ENCODE data around the gene UMODL1.

UMODL1 gene

DNA sequence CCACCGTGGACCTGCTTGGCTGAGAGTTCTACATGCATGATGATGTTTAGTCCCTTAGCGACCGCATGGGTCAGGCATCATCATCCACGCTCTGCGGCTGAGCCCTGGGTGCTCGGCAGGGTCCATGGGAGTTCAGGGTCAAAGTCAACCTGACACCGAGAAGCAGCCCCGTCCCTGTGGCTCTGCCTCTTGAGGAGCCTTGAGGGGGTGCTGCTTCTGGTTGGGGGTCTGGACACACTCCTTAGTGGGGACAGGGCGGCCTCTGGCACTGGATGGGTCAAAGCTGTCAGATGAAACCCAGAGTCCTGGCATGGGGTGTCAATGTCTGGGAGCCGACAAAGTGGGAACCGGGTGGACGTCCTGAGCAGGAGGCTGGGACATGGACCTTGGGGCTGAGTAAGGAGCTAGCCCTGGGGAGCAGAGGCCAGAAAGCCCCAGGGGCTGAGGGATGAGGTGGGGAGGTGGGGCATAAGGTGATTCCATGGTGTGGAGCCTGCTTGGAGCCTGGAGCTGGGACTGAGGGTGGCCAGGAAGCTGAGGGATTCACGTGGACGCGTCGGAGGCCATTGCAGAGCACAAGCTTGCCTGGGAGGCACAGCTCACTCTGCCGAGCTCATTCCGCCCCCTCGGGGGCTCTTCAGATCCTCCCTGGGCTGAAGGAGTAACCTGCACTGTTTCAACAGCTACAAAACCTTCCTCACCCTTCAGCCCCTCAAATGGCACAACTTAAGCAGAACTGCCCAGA lies 53.9 kb downstream of the UMODL1 start:
- Histone ChIP-seq H3K27me3 (ENCODE audit: control insufficient read depth in 1 of 2, insufficient read depth in 2 of 2, low read length in 2 of 2) (peaks cover 32 to 39% of the 10 kb centered on the region in 2 donors), H3K27ac (ENCODE audit: low read length) (no peak overlapping the region), H3K9ac (ENCODE audit: low read length in 2 of 2) (no peak overlapping the region)

DNA sequence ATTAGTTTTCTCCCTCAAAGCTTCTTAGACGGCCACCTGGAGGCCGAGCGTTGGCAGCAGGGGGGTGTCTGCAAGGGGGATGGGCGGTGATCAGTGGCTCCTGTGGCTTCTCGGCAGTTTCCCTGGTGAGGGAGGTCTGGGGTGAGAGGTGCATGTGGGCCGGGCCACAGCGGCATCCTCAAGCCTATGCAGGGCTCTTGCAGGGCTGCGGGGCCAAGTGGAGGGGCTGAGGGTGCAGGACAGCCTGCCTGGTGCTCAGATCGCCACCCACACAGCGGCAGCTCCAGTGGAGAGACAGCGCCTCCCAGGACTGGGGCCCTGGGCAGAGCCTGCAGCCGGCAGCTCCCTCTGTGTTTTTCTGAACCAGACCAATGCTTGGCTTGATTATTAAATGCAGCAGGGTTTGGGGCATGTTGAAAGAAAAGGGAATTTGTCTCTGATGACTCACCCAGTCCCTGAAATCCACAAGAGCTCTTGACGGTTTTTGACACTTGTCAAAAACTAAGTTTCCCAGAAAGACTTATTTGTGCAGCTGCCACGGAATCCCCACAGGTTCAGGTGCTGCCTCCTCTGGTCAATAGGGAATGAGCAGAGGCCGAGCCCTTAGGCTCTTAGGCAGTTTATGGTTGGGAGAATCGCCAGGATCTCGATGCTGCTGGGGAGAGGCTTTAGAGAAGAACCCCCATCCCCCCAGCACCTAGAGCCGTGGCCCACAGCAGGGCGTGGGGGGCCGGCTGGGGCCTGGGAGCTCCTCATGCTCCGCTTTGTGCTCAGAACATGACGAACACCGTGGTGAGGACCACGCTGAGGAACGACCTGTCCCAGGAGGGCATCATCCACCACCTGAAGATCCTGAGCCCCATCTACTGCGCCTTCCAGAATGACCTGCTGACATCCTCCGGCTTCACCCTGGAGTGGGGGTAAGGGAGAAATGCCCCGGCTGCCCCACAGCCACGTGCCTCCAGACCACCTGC lies 54.7 kb downstream of the UMODL1 start:
- H3K4me1 ChIP-seq (ENCODE audit: control insufficient read depth, insufficient read depth, low read length) = no peaks in the 10 kb centered on the region
- no peak overlapping the region for H3K9ac ChIP-seq (ENCODE audit: low read length in 2 of 2)
- no peak overlapping the region for H3K27ac ChIP-seq (ENCODE audit: low read length)
- H3K4me3 ChIP-seq (ENCODE audit: low read length in 2 of 2) = no peak overlapping the region
- peaks cover 32 to 33% of the 10 kb centered on the region in 2 donors for H3K27me3 ChIP-seq (ENCODE audit: control insufficient read depth in 1 of 2, insufficient read depth in 2 of 2, low read length in 2 of 2)
- H3K9me3 ChIP-seq (ENCODE audit: control insufficient read depth in 2 of 2, low read length in 2 of 2) = no peaks in the 10 kb centered on the region
- H3K36me3 ChIP-seq (ENCODE audit: control insufficient read depth in 2 of 2, insufficient read depth in 2 of 2, low read length in 2 of 2) = no peaks in the 10 kb centered on the region

More for the DNA sequence above, 53.9 kb downstream of the UMODL1 start:
- Histone ChIP-seq H3K4me1 (ENCODE audit: control insufficient read depth, insufficient read depth, low read length) (no peaks in the 10 kb centered on the region), H3K4me3 (ENCODE audit: low read length in 2 of 2) (no peak overlapping the region), H3K9me3 (ENCODE audit: control insufficient read depth in 2 of 2, low read length in 2 of 2) (no peaks in the 10 kb centered on the region), H3K36me3 (ENCODE audit: control insufficient read depth in 2 of 2, insufficient read depth in 2 of 2, low read length in 2 of 2) (no peaks in the 10 kb centered on the region)

DNA sequence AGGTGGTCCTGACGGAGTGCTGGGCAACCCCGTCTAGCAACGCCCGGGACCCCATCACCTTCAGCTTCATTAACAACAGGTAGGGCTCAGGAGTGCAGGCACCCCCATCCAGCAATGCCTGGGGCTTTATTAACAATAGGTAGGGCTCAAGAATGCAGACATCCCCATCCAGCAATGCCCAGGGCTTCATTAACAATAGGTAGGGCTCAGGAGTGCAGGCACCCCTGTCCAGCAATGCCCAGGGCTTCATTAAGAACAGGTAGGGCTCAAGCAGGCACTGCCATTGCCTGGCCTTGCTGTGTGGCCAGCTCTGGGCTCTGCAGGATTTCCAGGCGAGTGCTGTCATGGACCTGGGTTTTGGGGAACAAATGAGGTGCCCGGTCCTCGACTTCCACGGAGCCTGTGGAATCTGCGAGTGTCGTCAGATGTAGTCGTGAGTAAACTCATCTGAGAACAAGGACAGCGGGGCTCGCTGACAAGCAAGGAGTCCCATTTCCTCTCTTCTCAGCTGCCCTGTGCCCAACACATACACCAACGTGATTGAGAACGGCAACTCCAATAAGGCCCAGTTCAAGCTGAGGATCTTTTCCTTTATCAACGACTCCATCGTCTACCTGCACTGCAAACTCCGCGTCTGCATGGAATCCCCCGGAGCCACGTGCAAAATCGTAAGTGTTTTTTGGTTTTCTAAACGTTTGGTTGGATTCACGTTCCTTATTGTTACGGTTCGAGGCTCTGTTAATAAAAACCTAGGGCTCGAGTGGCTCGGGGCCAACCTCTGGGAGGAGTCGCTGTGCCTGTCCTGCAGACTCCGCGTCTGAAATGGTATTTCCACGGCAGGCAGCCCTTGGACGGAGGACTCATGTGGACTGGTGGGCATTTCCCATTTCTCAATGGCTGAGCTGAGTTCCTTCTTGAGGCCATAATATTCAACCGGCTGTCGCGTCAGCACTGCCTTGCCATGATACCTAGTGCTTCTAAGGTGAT lies 56.3 kb downstream of the UMODL1 start:
- Histone ChIP-seq H3K36me3 (ENCODE audit: control insufficient read depth in 2 of 2, insufficient read depth in 2 of 2, low read length in 2 of 2) (no peaks in the 10 kb centered on the region), H3K4me1 (ENCODE audit: control insufficient read depth, insufficient read depth, low read length) (no peaks in the 10 kb centered on the region), H3K9me3 (ENCODE audit: control insufficient read depth in 2 of 2, low read length in 2 of 2) (no peaks in the 10 kb centered on the region), H3K9ac (ENCODE audit: low read length in 2 of 2) (no peak overlapping the region), H3K27ac (ENCODE audit: low read length) (no peak overlapping the region), H3K4me3 (ENCODE audit: low read length in 2 of 2) (no peak overlapping the region), H3K27me3 (ENCODE audit: control insufficient read depth in 1 of 2, insufficient read depth in 2 of 2, low read length in 2 of 2) (peaks cover 25 to 26% of the 10 kb centered on the region in 2 donors)

DNA sequence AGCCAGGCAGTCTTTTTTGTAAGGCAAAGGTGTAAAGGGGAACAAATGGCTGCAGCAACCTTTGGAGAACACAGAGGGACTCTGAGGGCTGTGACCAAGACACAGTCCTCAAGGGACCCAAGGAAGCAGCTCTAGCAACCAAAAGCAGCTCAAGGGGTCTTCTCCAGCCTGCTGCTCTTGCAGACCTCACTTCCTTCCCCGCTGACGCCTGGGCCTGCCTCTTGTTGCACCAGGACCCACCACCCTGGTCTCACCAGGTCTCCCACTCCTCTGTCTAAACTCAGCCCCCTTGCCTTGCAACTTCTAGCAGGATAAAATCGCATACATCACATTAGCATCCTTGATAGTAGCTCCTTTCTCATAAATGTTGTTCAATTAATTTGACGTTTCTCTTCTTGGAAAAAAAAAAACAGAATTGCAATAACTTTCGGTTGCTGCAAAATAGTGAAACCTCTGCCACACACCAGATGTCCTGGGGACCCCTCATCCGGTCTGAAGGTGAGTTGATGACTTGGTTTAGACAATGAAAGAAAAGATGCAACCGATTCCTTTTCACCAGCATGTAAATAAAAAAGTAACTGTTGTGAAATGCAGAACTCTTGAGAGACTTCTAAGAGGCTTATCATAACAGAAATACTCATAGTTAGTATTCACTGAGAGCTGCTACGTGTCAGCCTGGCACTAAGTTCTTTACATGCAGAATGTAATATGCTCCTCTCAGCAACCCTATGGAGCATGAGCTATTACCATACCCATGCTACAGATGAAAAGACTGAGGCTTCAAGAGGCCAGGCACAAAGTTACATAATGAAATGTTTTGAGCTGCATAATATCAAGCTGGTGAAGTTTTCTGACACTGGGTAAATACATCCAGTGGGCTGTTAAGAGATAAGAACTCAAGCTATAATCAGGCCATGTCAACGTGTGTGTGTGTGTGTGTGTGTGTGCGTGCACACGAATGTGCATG lies 58.5 kb downstream of the UMODL1 start:
- Histone ChIP-seq H3K27me3 (ENCODE audit: control insufficient read depth in 1 of 2, insufficient read depth in 2 of 2, low read length in 2 of 2) (peaks cover 14 to 21% of the 10 kb centered on the region in 2 donors), H3K4me1 (ENCODE audit: control insufficient read depth, insufficient read depth, low read length) (no peaks in the 10 kb centered on the region)

DNA sequence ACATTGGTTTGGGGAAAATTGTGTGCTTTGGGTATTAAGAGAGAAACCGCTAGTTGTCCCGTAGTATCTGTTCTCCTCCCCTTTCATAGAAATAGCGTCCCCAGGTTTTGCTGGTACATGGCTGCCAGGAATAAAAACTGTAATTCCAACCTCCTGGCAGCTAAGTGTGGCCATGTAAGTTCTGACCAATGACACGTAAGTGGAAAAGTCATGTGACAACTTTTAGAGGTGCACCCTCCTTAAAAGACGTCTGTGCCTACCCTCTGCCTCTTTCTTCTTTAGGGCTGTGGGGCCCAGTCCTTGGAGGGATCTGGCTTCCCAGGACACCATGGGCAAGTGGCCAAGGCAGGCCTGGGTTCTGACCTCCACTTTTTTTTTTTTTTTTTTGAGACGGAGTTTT lies 59.3 kb downstream of the UMODL1 start:
- no peaks in the 10 kb centered on the region for H3K9me3 ChIP-seq (ENCODE audit: control insufficient read depth in 2 of 2, low read length in 2 of 2)
- H3K4me3 ChIP-seq (ENCODE audit: low read length in 2 of 2) = no peak overlapping the region
- H3K36me3 ChIP-seq (ENCODE audit: control insufficient read depth in 2 of 2, insufficient read depth in 2 of 2, low read length in 2 of 2) = no peaks in the 10 kb centered on the region
- H3K27me3 ChIP-seq (ENCODE audit: control insufficient read depth in 1 of 2, insufficient read depth in 2 of 2, low read length in 2 of 2) = peaks cover 9 to 13% of the 10 kb centered on the region in 2 donors
- no peak overlapping the region for H3K9ac ChIP-seq (ENCODE audit: low read length in 2 of 2)
- no peaks in the 10 kb centered on the region for H3K4me1 ChIP-seq (ENCODE audit: control insufficient read depth, insufficient read depth, low read length)
- H3K27ac ChIP-seq (ENCODE audit: low read length) = no peak overlapping the region

More for the DNA sequence above, 58.5 kb downstream of the UMODL1 start:
- no peaks in the 10 kb centered on the region for H3K9me3 ChIP-seq (ENCODE audit: control insufficient read depth in 2 of 2, low read length in 2 of 2)
- no peaks in the 10 kb centered on the region for H3K36me3 ChIP-seq (ENCODE audit: control insufficient read depth in 2 of 2, insufficient read depth in 2 of 2, low read length in 2 of 2)
- H3K27ac ChIP-seq (ENCODE audit: low read length) = no peak overlapping the region
- H3K9ac ChIP-seq (ENCODE audit: low read length in 2 of 2) = no peak overlapping the region
- H3K4me3 ChIP-seq (ENCODE audit: low read length in 2 of 2) = no peak overlapping the region

DNA sequence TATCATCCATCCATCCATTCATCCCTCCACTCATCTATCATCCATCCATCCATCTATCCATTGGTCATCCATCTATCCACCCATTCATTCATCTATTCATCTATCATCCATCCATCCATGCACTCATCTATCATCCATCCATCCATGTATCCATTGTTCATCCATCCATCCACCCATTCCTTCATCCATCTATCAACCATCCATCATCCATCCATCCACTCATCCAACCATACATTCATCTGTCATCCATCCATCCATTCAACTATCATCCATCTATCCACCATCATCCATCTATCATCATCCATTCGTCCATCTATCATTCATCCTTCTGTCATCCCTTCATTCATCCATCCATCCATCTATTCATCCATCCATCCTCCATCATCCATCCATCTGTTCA lies 61.1 kb downstream of the UMODL1 start:
- H3K27me3 ChIP-seq (ENCODE audit: control insufficient read depth in 1 of 2, insufficient read depth in 2 of 2, low read length in 2 of 2) = peaks cover 0 to 3% of the 10 kb centered on the region in 2 donors
- H3K36me3 ChIP-seq (ENCODE audit: control insufficient read depth in 2 of 2, insufficient read depth in 2 of 2, low read length in 2 of 2) = no peaks in the 10 kb centered on the region
- no peaks in the 10 kb centered on the region for H3K9me3 ChIP-seq (ENCODE audit: control insufficient read depth in 2 of 2, low read length in 2 of 2)
- no peak overlapping the region for H3K27ac ChIP-seq (ENCODE audit: low read length)
- H3K4me1 ChIP-seq (ENCODE audit: control insufficient read depth, insufficient read depth, low read length) = no peaks in the 10 kb centered on the region
- H3K4me3 ChIP-seq (ENCODE audit: low read length in 2 of 2) = no peak overlapping the region
- no peak overlapping the region for H3K9ac ChIP-seq (ENCODE audit: low read length in 2 of 2)

DNA sequence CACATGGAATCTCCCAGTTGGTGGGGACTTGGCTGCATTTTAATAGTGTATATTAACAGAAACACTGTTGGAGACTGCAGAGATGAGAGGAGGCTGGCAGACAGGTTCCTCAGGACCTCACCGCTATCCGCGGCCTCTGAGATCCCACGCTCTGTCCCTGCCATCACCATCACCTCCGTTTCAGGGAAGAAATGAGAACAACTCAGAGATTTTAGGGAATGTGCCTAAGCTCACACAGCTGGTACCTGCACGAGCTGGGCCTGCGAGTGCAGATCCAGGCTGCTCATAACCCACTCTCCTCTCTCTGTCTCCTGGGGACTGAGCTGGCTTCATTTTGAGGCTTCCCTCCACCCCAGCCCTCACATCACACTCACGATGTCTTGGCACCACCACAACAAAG lies 62.0 kb downstream of the UMODL1 start:
- no peaks in the 10 kb centered on the region for H3K4me1 ChIP-seq (ENCODE audit: control insufficient read depth, insufficient read depth, low read length)
- no peaks in the 10 kb centered on the region for H3K9me3 ChIP-seq (ENCODE audit: control insufficient read depth in 2 of 2, low read length in 2 of 2)
- no peaks in the 10 kb centered on the region for H3K36me3 ChIP-seq (ENCODE audit: control insufficient read depth in 2 of 2, insufficient read depth in 2 of 2, low read length in 2 of 2)
- H3K9ac ChIP-seq (ENCODE audit: low read length in 2 of 2) = no peak overlapping the region
- H3K4me3 ChIP-seq (ENCODE audit: low read length in 2 of 2) = no peak overlapping the region
- H3K27me3 ChIP-seq (ENCODE audit: control insufficient read depth in 1 of 2, insufficient read depth in 2 of 2, low read length in 2 of 2) = peaks cover 0 to 3% of the 10 kb centered on the region in 2 donors
- H3K27ac ChIP-seq (ENCODE audit: low read length) = no peak overlapping the region

DNA sequence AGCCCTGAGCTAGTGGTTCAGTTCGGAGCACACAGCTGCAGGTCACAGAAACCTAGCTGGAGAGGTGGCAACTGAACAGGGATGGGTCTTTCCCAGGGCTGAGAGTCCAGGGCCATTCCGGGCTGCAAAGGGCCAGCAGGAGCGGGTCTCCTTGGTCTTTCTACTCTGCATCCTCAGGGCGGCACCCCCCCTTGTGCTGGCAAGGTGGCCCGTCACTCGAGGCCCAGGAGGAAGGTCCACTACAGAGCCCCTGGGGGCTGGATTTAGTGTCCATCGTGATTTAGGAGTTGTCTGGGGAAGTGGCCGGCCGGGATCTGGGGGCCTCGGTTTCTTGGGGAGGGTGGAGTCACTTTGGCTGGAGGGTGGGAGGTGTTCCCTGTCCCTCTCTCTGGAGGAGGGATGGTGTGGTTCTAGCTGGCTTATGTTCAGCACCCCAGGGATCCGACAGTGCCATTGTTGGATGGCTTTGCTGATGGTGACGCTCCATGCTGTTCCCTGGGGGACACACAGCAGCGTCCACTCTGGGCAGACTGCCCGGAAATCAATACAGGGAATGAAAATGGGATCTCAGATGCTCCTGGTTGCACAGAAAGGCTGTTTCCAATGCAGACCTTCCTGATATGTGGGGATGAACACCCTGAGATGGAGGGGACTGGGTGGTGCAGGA lies 64.4 kb downstream of the UMODL1 start:
- Histone ChIP-seq H3K9ac (ENCODE audit: low read length in 2 of 2) (no peak overlapping the region), H3K27ac (ENCODE audit: low read length) (no peak overlapping the region), H3K9me3 (ENCODE audit: control insufficient read depth in 2 of 2, low read length in 2 of 2) (no peaks in the 10 kb centered on the region), H3K4me3 (ENCODE audit: low read length in 2 of 2) (no peak overlapping the region), H3K27me3 (ENCODE audit: control insufficient read depth in 1 of 2, insufficient read depth in 2 of 2, low read length in 2 of 2) (peaks cover 0 to 2% of the 10 kb centered on the region in 2 donors), H3K36me3 (ENCODE audit: control insufficient read depth in 2 of 2, insufficient read depth in 2 of 2, low read length in 2 of 2) (no peaks in the 10 kb centered on the region), H3K4me1 (ENCODE audit: control insufficient read depth, insufficient read depth, low read length) (no peaks in the 10 kb centered on the region)

DNA sequence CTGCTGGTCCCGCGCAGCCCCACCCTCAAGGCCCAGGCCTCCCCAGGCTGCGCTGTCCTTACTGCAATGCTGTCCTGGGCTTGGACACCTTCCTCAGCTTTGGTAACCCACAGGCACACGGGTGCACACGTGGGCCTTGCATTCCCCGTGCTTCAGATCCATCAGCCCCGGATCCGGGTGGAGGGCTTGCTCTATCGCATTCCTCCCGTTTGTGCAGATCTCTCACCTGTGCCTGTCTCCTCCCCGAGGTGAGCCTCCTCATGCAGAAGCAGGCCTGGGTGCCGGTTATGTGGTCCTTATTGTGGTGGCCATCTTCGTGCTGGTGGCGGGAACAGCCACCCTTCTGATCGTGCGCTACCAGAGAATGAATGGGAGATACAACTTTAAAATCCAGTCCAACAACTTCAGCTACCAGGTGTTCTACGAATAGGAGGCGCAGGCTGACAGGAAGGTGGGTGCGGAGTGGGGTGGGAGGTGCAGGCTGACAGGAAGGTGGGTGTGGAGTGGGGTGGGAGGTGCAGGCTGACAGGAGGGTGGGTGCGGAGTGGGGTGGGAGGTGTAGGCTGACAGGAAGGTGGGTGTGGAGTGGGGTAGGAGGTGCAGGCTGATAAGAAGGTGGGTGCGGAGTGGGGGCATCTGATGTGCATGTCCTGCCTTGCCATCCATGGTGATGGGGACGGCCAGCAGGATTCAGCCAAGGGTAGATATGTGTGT lies 66.2 kb downstream of the UMODL1 start:
- H3K4me1 ChIP-seq (ENCODE audit: control insufficient read depth, insufficient read depth, low read length) = no peaks in the 10 kb centered on the region
- peaks cover 2 to 4% of the 10 kb centered on the region in 2 donors for H3K27me3 ChIP-seq (ENCODE audit: control insufficient read depth in 1 of 2, insufficient read depth in 2 of 2, low read length in 2 of 2)
- no peaks in the 10 kb centered on the region for H3K36me3 ChIP-seq (ENCODE audit: control insufficient read depth in 2 of 2, insufficient read depth in 2 of 2, low read length in 2 of 2)
- H3K27ac ChIP-seq (ENCODE audit: low read length) = no peak overlapping the region
- no peaks in the 10 kb centered on the region for H3K9me3 ChIP-seq (ENCODE audit: control insufficient read depth in 2 of 2, low read length in 2 of 2)
- no peak overlapping the region for H3K9ac ChIP-seq (ENCODE audit: low read length in 2 of 2)
- no peak overlapping the region for H3K4me3 ChIP-seq (ENCODE audit: low read length in 2 of 2)
